HG03175 (cell line): ENCODE results near the gene EMILIN2.
A peak's percentile ranks its signal among the peaks of the same experiment; 100 is the strongest.
"Not testable (repeated sequence)": the region's sequence is repeated elsewhere in the genome, so short reads cannot be mapped to it uniquely, and the experiment has no call there.

Source experiments
- ATAC-seq: cut with Tn5 transposase; IDR thresholded peaks from one replicate; pipeline ENCODE4 v1.9.1; 2021; ENCODE audit warnings: mild to moderate bottlenecking, moderate library complexity; ENCODE audit not compliant: unreplicated experiment

EMILIN2 gene

GRCh38 chr18:2913398-2914005, 66.7 kb downstream of the EMILIN2 start:
- ATAC-seq = no peak

DNA sequence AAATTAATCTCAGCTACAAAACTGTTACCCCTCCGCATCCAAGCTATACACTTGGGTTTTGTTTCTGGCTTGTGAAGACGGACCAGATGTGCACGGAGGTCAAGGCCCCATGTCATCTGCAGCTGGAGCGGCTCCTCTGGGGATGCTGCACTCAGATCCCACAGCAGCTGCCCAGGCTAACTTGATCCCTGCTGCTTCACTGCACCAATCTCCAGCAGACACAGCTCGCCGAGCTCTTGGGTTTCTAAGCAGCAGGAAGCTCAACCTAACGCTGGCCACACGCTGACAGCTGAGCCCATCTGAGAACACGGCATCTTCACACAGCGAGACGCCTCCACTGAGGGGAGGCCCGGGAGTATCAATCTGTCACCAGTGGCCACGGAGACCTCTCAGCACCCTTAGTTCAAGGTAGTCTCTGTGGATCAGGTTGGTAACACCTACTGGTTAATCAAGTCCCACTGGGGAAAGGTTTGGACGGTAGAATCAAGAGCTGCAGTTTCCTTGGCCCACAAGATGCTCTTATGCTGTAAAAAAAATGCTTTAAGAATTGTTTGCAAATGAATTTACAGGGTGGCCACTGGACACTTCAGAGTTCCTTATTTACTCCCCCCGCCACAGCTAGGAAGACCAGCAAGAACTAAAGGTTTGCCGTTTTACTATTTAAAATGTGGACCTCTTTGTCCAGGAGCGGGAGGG, 67.5 kb downstream of the EMILIN2 start:
- ATAC-seq = no peak

- no peak for ATAC-seq
These were observed 68.1 kb downstream of the EMILIN2 start for GRCh38 chr18:2914881-2915240.

DNA sequence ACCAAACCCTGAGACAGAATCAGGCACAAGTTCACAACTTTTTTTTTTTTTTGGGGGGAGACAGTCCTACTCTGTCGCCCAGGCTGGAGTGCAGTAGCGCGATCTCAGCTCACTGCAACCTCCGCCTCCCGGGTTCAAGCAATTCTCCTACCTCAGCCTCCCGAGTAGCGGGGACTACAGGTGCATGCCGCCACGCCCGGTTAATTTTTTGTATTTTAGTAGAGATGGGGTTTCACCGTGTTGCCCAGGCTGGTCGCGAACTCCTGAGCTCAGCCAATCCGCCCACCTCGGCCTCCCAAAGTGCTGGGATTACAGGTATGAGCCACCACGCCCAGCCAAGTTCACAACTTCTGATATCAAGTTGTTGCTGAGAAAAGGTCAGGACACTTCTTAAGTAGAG, 68.7 kb downstream of the EMILIN2 start:
- ATAC-seq = not testable (repeated sequence)

DNA sequence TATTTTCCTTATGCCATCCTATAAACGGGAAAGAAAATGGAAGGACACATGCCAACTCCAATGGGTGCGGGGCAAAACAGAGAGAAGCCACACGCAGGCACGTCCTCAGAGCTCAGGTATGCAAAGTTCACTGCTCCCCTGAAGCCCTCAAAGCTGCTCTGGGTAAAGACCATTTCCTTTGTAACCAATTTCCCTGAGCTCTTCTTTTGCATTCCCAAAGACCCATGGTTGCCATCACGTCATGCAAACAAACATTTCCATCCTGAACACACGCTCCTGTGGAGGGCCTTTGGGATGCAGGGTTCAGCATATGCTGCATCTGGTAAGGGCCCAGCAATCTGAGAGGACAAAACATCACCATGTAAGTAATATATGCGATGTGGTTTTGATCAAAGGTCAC, 69.4 kb downstream of the EMILIN2 start:
- no peak for ATAC-seq

GRCh38 chr18:2917259-2918047, 70.6 kb downstream of the EMILIN2 start:
- ATAC-seq = no peak

DNA sequence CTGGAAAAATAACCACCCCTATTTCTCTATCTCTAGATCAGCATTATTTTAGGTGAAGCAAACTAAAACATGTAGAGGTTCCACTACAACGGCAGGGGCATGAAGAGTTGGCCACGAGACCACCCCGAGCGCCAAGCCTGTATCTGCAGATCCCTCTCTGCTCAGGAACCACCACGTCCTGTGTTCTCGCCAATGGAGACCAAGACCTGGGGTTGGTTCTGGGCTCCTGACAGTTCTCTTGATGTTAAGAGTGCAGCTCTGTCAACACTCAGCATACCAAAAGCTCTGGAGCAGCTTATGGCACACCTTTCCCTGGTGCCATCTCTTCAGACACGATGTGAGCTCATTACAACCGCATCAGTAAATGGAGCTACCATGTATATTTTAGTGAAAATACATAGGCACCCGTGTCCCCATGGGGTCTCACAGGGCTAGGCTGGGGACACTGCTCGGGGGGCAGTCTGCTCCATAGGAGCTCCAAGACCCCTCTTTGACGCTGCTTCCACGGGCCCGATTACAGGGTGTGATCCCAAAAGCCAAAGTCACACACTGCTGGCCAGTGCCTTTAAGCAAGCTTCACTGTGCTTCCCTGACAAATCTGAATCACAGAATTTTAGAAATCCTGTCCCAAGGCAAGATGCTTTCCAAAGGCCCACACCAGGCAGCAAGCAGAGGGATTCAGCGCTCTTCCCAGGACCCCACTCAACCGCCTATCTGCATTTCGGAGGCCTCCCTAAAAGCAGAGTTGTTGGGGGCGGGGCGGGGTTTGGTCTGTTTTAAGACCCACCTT, 72.2 kb downstream of the EMILIN2 start:
- ATAC-seq = no peak

DNA sequence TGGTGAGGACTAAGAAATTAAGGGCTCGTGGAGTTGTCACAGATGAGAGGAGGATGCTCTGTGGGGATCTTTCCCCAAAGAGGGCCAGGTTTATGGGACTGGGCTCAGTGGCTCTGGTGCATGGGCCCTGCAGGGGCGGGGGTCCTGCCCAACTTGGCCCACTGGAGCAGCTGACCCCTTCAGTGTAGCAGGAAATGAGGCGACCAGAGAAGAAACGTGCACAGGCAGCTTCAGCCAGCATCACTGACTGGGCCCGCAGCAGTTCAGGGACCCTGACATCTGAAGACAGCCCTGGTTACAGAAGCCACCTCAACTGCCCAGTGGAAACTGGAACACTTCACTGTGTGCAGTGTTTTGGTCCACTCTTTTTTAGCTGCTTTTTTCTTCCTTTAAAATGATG, 72.8 kb downstream of the EMILIN2 start:
- ATAC-seq = no peak

DNA sequence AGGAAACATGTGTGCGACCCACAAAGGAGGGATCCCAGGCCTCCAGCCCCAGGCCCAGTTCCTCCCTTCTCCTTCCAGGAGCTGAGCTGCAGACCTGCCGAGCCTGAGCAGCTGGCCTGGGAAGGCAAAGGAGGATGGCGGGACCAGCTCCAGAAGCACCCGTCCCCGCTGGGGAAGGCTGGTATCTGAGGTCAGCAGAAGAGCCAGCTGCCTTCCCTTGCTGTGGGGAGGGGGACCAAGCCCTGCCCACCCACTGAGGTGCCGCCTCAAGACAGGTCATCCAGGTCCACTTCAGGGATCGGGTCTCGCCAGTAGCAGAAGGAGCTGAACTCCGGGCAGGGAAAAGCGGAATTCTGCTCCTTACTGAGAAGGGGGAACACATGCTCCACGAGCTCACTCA, 73.2 kb downstream of the EMILIN2 start:
- no peak for ATAC-seq

DNA sequence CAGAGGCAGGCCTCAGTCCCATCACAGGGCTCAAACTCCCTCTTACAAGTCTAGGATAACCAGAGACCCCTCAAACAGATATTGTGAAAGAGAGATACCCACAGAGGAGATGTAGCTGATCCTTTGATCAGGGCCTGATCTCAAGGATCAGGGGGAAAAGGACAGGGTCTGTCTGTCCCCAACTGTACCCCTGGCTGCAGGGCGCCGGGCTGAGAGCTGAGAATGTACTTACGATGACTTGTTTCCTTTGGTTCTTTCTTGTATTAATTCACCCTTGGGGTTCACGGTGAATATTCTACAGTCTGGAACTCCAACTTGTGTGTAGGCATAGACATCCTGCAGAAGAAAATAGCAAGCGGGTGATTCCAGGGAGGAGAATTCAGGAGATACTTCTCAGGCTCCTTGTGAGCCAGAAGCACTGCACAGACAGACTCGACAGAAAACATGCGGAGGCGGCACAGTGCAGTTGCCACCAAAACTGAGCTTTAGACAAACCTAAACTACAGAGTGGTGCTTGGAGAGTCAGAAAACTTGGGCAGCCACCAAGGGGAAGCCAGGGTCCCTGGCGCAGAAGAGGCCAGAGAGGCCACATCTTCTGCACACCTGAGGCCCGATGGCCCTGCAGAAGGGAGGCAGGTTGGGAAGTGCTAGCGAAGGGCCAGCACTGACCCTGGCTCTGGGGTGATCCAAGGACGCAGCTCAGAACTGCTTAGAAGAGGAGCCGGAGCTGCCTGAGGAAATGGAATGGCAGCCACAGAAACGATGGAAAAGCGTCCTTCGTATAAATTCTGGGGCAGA, 73.9 kb downstream of the EMILIN2 start:
- ATAC-seq = no peak

DNA sequence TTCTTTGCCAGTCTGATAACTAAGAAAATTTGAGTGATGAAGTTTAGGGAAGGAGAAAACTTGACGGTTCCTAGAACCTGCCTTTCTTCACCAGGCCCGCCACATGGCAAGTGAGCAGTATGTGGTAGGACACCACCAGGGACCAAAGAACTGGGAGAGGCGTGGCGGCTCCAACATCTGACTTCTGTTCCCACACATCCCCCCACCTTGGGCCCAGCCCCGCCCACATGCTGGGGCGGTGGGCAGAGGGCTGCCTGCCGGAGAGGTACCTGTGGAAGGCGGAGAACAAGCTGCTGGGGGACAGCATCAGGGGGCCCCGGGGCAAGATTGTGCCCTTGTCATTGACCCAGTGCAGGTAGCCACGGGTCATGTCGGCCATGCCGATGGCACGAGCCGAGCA, 75.0 kb downstream of the EMILIN2 start:
- no peak for ATAC-seq

GRCh38 chr18:2923464-2923863, 76.7 kb downstream of the EMILIN2 start:
- ATAC-seq = no peak

DNA sequence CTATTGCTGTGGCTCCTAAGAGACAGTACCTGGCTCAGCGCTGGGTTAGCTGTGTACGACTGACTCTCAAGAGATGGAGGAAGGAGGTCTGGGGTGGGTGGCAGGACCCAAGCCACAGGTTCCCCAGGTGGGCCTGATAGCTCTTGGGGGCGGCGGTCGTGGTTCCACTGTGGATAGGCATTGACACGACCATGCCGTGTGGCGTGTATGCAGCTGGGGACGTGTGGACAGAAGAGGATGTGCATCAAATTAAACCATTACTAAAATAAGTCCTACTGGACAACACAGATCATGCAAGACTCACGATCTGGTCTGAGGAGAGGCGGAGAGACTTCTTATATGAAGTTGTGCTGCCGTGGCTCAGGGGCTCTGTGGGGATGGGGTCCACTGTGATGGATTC, 78.1 kb downstream of the EMILIN2 start:
- ATAC-seq = no peak

GRCh38 chr18:2926528-2926927, 79.7 kb downstream of the EMILIN2 start:
- ATAC-seq = no peak

- ATAC-seq = no peak
These were observed 80.9 kb downstream of the EMILIN2 start for GRCh38 chr18:2927745-2928144.

- peak; percentile 57 for ATAC-seq
These were observed 85.7 kb downstream of the EMILIN2 start for GRCh38 chr18:2932247-2933181.

DNA sequence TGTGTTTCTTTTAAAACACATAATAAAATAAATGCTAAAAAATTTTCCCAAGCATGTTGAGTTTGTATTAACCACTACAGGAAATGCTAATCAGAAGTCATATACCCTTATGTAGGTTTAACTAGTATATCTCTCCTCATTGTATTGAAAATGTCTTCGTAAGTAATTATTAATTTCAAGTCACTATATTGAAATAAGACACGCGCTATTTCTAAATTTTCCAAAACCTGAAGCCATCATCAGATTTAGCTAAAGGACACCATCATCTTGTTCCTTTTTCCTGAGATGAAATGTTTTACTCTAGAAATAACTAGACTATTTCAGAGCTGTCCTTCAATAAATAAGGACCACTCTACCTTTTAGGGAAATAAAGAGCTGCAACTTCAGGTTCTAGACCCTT, 87.2 kb downstream of the EMILIN2 start:
- ATAC-seq = no peak

DNA sequence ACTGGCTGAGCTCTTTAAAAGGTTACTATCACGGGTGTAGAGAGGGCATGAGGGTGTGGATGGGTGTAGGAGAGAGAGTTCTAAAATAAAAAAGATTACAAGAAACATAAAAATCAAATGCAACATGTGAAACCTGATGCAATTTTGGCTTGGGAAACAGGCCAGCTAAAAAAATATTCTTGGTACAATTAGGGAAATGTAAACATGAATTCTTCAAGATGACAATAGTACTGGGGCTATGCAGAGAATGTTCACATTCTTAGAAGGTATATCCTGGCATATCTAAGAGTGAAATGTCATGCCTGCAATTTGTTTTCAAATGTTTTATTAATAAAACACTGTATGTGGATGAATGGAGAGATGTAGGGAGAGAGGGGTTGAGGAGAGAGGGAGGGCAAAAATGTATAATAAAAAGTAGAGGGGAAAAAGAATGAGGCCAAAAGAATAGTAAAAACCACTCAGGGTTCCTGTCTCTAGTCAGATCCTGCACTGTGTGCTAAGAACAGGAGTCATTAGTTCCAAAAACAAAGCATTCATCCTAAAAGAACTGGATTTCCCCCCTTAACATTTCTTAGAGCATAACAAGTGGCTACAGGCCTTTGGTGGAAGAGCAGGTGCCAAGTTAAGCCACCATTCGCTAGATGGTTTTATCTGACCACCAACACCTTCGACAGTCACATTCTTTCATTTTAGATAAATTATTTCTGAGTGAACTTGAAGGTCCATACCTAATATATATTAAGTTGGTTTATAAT, 88.8 kb downstream of the EMILIN2 start:
- ATAC-seq = no peak

GRCh38 chr18:2939317-2939716, 92.5 kb downstream of the EMILIN2 start:
- no peak for ATAC-seq
